HT-29 (cell line): Measurements from ENCODE around the gene SNX25. TPM values are rescaled to one million over a fixed set of nuclear protein-coding genes. Genes with fewer than 3 reads are reported as not detected.
"Not testable (repeated sequence)": the region's sequence is repeated elsewhere in the genome, so short reads cannot be mapped to it uniquely, and the experiment has no call there.

Experiments
- DNase-seq: peaks from one replicate; pipeline ENCODE4 v3.0.0-alpha.2; 2015; ENCODE audit warnings: low spot score
- total RNA-seq: library from RNA; depleted of rRNA; stranded (reverse); fragments of >200 nt; shearing (Covaris generic); gene quantifications from 2 replicates; pipeline ENCODE4 v1.2.3, GENCODE V29; 2014

Gene SNX25
- total RNA-seq, 1 experiment from 2014 or later: 3.3 TPM

DNA sequence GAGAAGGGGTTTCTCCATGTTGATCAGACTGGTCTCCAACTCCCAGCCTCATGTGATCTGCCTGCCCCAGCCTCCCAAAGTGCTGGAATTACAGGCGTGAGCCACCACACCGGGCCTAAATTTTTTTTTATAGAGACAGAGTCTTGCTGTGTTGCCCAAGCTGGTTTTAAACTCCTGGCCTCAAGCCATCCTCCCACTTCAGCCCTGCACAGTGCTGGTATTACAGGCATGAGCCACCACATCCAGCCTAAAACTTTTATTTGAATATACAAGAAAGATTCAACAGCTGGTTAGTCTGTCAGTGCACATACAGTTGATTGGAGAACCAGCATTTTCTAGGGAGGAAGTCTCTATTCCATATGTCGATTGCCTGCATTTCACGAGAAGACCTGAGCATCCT is 95.1 kb downstream of the SNX25 start:
- DNase-seq: no peak

DNA sequence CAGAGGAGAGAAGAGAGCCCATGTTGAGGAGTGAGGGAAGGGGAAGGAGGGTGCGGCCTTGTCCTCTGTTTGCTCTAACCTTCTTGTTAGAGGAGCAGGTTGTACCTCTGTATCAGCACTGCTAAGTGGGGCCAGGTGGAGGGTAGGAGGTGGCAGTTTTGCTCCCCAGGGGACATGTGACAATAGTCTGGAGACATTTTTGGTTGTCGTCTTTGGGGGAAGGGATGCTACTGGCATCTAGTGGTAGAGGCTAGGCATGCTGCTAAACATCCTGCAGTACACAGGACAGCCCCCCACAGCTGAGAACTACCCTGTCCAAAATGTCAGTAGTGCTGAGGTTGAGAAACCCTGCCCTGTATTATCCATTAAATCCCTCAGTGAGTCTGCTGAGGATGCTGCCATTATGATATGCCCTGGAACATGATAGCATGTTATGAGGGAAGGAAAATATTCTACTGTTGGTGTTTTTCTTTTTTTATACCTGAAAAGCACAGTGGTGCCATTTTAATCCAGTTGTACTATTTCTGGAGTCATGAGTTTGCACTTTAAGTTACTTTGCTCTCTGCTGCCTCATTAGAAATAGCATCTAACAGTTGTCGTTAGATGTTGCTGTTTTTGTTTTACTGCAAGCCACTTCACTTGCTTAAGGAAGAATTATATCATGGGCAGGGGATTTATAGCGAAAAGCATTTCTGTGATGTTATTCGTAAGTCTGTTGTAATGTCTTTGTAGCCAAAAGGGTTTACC is 95.7 kb downstream of the SNX25 start:
- peak; percentile 28 for DNase-seq

DNA sequence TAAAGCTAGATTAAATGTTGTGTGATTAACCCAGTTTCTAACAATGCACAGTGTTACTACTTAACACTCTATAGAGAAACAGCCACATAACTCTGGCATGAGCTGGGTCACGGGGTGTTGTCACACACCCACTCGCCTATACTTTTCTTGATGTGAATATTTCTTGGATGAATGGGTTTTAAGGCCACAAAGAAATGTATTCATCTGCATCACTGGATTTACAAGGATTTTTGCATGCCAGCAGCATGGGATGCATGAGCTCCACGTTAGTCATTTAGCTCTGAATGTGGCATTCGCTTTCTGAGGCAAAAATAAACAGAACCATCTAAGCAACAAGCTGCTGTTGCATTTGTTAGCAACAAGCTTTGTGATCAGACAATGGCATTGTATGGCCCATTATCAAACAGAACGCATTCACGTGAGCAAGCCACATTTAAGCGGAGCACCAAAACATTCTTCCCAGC is 96.6 kb downstream of the SNX25 start:
- no peak for DNase-seq

DNA sequence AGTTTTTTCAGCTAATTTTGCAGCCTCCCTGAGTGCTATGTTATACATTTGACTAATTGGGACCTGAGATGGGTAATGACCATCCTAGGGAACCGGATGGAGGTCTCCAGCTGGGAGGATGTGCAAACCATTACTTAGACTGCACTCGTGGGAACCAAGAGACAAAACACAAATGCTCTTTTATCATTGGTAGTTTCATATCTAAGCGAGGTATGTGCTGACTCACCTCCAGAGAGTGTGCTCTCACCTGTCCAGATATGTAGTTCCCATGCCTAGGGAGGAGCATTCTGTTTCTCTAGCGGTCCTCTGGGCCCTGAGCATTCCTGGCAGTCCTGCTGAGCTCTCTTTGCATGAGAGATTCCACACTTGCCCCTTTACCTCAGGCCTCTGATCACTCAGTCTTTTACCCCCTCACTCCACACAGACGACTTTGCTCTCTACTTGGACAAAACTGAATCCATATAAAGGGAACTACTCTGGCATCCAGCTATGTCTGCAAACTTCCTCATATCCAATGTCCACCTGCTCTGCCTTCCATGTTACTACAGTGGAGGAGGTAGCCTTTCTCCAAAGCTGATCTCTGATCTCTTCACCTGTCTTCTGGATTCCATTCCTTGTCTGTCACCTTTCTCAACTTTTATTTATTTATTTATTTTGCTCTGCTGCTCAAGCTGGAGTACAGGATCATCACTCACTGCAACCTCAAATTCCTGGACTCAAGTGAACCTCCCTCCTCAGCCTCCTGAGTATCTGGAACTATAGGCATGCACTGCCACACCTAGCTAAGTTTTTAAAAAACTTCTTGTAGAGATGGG is 97.9 kb downstream of the SNX25 start:
- no peak for DNase-seq

DNA sequence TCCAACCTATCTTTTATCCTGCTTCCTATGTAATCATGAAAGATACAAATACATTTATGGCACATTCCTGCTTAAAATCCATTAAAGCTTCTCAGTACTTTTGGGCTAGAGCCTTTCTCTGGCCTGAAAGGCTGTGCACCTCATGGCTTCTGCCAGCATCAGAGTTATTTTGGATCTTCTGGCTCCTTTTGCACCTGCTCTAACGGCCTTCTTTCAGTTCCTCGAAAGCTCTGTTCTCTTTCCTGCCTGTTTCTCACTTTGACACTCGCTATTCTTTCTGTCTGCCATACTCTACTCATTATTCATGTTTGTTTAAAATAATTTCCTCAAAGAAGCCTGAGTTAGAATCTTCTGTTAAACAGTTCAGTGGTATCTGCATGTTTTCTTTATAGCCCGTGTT is 100.4 kb downstream of the SNX25 start:
- no peak for DNase-seq

DNA sequence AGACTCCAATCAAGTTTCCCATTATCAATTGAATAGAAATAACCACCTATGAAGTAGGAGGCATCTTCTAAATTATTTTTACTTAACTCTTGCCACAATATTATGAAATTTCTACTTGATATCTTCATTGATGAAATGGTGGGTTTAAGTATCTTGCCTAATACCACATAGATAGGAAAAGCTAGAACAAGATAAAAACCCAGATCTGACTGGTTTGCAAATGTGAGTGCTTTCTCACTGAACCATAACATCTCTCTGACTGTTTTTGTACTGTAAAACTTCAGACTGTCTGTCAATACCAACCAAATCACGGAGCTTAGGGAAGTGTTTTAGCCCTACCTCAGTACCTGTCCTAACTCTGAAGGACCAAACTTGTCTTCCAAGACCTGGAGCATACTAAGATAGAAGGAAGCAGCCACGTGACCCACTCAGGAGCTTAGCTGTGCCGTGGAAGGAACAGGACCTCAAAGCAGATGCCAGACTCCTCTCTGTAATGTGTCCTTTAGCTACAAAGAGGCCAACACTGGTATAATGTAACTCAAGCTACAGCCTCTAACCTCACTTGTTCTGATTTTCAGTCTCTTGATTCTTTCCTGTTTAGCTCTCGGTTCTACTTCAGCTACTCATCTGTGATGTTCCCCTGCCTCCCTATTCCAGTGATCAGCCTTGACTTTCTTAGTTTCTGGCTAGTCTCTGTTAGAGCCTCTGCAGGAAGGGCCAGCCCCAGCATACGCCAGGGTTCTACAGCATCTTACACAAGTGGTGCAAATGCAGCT is 101.9 kb downstream of the SNX25 start:
- DNase-seq: no peak

DNA sequence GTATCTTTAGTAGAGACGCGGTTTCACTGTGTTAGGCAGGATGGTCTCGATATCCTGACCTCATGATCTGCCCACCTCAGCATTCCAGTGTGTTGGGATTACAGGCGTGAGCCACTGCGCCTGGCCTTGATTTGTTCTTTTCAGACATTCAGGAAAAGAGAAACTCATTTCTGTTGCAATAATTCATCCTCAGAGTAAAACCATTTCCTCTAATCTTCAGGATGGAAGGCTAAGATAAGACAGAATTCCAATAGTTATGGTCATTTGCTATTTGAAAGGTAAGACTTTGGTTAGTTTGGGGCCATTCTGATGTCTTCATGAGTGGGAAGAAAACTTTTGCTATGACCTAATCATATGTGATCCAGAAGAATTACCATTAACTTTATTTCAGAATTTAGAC is 103.3 kb downstream of the SNX25 start:
- DNase-seq: no peak

DNA sequence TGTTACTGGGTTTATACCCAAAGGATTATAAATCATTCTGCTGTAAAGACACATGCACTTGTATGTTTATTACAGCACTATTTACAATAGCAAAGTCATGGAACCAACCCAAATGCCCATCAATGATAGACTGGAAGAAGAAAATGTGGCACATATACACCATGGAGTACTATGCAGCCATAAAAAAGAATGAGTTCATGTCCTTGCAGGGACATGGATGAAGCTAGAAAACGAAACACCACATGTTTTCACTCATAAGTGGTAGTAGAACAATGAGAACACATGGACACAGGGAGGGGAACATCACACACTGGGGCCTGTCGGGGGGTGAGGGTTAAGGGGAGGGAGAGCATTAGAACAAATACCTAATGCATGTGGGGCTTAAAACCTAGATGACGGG is 108.1 kb downstream of the SNX25 start:
- DNase-seq: not testable (repeated sequence)

DNA sequence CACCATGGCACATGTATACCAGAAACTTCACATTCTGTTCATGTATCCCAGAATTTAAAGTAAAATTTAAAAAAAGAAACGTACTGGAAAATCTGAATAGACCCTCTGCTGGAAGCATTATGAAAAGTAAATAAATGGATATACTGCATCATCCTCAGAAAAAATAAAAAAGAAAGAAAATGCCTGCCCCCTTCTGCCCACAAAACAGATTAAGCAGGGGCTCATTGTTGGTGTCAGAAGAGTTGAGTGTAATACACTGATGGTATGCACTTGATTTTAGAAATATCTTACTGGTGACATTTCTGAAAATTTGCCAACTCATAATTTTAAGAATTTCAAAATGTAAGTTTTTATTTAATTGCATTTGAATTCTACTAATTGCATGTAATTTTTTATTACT is 108.5 kb downstream of the SNX25 start:
- no peak for DNase-seq

DNA sequence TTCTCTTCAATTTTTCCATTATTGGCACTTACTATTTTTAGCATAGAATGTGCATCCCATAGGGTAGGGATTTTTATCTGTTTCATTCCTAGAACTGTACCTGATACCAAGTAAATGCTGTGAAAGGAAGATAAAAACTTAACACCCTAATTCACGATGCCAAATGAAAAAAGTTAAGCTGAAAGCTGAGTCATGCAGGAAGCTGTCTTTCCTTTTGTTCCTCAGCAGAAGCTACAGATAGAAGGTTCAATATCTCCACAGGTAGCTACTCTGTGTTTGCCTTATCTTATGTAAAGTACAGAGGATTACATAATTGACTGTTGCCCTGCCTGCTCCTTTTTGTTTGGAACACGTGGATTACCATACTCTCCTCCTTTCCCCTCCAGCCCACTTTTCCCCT is 109.3 kb downstream of the SNX25 start:
- no peak for DNase-seq

DNA sequence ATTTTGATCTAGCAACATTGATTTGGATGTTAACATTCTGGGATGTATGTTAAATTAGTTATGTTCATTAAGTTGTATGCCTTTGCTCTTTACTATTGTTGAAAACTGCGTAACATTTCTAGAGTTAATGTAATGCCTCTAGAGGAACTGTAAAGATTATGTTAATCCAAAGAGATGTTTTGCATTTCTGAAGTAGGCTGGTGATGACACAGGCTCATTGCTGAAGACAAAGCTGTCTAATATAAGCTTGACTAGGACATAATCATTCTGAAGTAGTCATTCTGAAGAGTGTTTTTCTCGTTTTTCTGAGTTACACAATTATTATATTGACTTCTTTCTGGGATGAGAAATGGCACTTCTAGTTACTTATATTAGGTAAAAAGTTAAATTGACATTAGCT is 113.4 kb downstream of the SNX25 start:
- no peak for DNase-seq

DNA sequence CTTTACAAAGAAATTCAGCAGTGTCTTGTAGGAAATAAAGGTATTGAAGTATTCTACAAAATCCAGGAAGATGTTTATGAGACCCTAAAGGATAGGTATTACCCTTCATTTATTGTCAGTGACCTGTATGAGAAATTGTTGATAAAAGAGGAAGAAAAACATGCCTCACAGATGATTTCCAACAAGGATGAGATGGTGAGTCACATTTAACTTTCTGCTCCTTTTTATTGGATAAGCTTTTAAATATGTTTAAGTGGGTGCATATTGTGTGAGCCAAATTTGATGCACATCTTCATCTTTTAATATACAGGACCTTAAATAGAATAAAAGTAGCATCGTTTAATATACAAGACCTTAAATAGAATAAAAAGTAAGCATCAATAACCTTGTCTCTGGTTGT is 114.2 kb downstream of the SNX25 start:
- DNase-seq: no peak

DNA sequence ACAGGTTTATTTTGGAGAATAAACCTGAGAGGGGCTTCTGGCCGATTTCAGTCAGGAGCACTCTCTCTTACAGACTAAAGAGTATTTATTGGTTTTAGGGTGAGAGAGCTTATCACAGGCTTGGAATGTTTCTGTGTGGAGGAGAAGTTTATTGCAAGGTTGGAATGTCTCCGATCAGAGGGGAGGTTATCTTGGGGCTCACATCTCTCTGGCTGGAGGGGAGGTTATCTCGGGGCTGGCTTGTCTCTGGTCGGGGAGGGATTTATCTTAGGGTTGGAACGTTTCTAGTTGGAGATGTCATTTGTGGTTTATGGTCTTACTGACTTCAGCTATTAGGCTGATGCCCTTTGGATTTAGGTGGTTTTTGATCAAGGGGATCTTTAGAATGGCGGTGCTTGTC is 115.0 kb downstream of the SNX25 start:
- DNase-seq: not testable (repeated sequence)

DNA sequence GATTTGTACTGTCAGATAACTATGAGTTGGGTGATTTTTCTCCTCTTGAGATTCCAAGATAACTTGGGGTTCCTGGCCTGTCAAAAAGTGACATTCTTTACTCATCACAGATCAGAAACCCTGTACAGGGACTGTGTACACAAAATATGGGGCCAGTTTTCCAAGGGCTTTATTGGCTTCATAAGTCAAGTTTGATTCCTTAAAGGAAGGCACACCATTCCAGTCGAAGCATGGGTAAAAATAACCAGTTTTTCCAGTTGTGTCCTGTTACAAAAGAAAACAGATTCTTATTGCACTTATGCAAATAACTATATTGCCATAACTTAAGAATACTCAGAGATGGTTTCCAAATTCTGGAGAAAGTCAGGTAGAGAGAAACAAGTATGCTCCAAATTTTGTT is 116.3 kb downstream of the SNX25 start:
- peak; percentile 6 for DNase-seq

DNA sequence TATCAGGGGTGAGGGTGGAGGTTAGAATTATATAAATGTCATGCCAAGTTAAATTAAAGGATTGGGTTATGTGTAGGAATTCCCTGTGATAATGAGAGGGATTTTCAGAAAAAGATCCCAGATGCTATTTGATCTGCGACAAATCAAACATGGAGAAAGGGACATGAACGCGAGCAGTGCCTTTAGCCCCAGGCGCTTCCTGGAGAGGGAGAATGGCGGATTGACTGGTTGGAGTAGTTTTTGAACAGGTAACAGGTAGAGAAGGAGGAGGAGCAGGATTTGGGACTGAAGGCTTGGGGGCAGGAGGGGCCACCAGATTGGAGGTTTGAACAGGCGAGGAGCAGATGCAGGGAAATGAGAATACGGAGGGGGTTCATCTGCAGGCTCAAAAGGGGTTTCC is 119.2 kb downstream of the SNX25 start:
- DNase-seq: no peak

DNA sequence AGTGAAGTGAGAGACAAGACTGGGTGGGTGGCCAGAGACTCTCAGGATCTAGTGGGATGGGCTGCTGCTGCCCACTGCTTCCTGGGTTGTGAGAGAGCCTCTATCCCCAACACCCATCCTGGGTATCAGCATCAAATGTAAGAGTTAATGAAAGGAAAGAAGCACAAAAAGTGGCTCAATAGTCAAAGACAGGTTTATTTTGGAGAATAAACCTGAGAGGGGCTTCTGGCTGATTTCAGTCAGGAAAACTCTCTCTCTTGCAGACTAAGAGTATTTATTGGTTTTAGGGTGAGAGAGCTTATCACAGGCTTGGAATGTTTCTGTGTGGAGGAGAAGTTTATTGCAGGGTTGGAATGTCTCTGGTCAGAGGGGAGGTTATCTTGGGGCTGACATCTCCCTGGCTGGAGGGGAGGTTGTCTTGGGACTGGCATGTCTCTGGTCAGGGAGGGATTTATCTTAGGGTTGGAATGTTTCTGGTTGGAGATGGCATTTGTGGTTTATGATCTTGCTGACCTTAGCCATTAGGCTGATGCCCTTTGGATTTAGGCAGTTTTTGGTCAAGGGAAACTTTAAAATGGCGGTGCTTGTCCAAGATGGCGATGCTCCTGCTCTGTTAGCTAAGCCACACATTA is 120.6 kb downstream of the SNX25 start:
- DNase-seq: not testable (repeated sequence)

DNA sequence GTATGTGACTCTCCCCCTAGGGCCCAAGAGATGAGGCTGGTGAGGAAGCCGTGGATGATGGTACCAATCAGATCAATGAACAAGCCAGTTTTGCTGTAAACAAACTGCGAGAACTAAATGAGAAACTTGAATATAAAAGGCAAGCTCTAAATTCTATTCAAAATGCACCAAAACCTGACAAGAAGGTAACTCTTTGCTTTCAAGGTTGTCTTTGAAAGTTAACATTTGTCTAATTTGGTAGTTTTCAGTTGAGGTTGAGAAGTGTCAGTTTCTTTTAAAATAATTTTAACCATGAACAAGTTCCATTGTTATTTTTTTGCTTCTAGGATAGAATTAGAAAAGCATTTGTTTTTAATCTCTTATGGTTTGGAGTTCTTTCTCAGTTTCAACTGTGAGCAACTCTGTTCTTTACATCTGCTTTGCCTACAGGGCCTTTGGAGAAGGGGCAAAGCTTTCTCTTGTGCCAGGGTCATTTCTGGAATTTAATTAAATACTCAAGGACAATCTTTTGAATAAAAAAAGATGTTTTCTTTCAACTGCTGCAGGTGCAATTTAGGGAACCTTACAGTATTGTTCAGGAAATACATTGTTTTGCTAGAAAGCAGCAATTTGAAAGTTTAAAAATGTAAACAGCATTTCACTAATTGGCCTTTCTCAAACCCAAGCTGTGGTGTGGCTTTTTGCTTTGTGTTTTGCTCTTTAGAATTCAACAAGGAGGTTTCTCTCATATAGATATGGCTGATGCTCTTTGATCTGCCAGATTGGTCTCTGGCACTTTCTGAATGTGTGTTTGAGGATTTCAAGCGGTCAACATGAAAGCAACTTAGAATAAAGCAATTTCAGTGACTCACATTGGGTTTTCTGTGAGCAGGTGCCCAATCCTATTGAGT is 123.4 kb downstream of the SNX25 start:
- DNase-seq: no peak

DNA sequence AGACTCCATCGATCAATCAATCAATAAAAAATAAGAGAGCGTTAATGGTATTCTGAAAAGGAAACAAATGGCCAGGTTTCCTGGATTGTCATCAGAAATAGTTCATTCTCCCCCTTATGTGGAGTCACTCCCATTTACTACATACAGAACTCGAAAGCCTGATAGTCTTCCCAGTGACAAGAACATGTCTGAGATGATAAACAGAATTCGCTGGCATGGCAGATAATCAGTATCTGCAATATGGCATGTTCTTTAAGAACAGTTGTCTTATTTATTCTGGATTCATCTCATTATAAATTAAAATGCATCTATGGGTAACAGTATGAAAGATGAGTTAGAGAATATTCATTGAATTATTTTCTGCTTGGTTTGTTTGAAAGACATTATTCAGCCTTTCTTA is 124.9 kb downstream of the SNX25 start:
- DNase-seq: no peak

DNA sequence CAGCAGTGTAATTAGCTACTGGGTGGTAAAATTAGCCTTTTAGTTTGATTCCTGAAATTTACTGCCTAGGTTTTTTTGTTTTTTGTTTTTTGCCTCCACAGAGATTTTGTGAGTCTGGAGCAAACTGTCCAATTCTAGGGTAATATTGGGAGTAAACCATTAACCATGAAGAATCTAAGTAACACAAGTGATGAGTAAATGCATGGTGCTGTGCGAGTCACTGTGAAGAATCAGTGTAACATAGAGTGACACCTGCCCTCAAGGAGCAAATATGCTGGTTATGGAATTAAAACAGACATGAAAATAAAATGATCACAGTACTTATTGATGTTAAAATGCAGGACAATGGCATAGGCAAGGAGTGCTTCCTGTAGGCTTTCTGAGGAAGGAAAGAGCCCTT is 126.2 kb downstream of the SNX25 start:
- no peak for DNase-seq

DNA sequence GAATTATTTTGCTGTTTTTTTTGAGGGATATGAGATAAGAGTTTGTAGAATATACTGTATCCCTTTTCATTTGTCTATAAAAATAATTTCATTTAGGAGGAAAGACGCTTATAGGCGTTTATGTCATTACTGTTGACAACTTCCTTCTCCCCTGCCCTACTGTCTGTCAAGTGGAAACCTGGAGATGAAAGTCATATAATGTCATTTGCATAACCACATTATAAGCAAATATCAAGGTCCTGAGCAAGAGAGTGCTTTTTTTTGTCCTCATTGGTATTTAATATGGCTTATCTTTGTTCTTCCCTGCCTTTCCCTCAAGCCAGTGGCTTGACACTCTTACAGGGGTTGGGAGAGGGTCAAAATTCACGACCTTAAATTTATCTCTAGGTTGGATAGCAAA is 130.5 kb downstream of the SNX25 start:
- no peak for DNase-seq

DNA sequence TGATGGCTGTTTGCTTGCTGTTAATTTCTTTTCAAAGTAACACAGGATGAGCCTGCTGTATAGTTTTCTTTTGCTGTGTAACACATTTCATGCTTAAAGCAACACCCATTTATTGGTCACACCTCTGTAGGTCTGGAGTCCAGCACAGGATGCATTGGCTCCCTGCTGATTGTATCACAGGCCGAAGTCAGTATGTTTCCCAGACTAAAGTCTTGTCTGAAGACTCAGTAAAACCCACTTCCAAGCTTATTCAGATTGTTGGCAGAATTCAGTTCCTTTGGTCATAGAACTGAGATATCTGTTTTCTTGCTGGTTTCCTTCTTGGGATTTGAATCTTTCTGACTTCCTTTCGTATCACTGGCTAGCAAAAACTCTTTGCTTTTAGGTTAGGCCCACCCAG is 132.0 kb downstream of the SNX25 start:
- DNase-seq: no peak
